AG04450 (cell line): ENCODE measurements around the gene KRT222. TPM values are rescaled to one million over a fixed set of nuclear protein-coding genes. Genes with fewer than 3 reads are reported as not detected.

Source experiments
- CTCF ChIA-PET: fragments of 300-600, 350-600 bp; formaldehyde crosslinking; extraction: SDS; loops from one replicate; lab custom pipeline; 2022; ENCODE audit warnings: antibody characterized with exemption, inconsistent platforms; lab: Charles Lee
- POLR2A ChIA-PET: fragments of 350-600 bp; formaldehyde crosslinking; extraction: SDS; loops from one replicate; lab custom pipeline; 2021; ENCODE audit warnings: antibody characterized with exemption, inconsistent platforms; lab: Yijun Ruan, JAX
- DNase-seq: peaks from one replicate; pipeline ENCODE4 v3.0.0-alpha.2; 2011; ENCODE audit warnings: low read depth, low spot score
- H3K27ac ChIP-seq: one replicate; pipeline ENCODE4 v1.5.1; 2012; ENCODE audit warnings: low read depth, low read length, control low read depth
- H3K27me3 ChIP-seq: one replicate; pipeline ENCODE4 v1.6.0; 2012; ENCODE audit warnings: low read length; ENCODE audit not compliant: control insufficient read depth, insufficient read depth
- H3K4me3 ChIP-seq: 2 replicates; pipeline ENCODE4 v1.5.1; 2011; ENCODE audit warnings: mild to moderate bottlenecking, low read depth, low read length, control low read depth
- H3K9me3 ChIP-seq: 2 replicates; pipeline ENCODE4 v1.5.1; 2012; ENCODE audit warnings: low read length; ENCODE audit not compliant: control insufficient read depth, insufficient read depth
- CTCF ChIP-seq: IDR thresholded peaks from 2 replicates; pipeline ENCODE4 v1.5.1; 2011; ENCODE audit warnings: low read depth, low read length, control low read depth, inconsistent platforms
- polyA plus RNA-seq: library from polyadenylated mRNA; depleted of rRNA; stranded (reverse); fragments of >200 nt; gene quantifications from 2 replicates; pipeline ENCODE4 v1.2.3, GENCODE V29; 2011

KRT222 gene
- polyA plus RNA-seq, 1 experiment: not detected

GRCh38 chr17:40611840-40612474, 53.0 kb downstream of the KRT222 start:
- CTCF ChIA-PET: interaction anchor here (0.8 to 1.2 kb wide), 3 partner anchors 9 to 1055 kb away, joined by 3 read pairs; no protein-coding TSS in a partner anchor
- POLR2A ChIA-PET: no interaction called here
- Histone ChIP-seq H3K9me3 (no peaks in the 10 kb centered on the region), H3K27ac (no peak overlapping the region), H3K4me3 (no peak overlapping the region), H3K27me3 (peaks cover 35% of the 10 kb centered on the region)
- DNase-seq: no peak
- no peak for TF ChIP-seq CTCF

- CTCF ChIA-PET: interaction anchor here (0.8 kb wide), 1 partner anchor 1053 kb away, joined by 3 read pairs; no protein-coding TSS in a partner anchor
- H3K27ac ChIP-seq: no peak overlapping the region
- H3K4me3 ChIP-seq: no peak overlapping the region
- POLR2A ChIA-PET: no interaction called here
- no peak for TF ChIP-seq CTCF
- H3K27me3 ChIP-seq: peaks cover 36% of the 10 kb centered on the region
- no peaks in the 10 kb centered on the region for H3K9me3 ChIP-seq
- no peak for DNase-seq
These were observed 54.6 kb downstream of the KRT222 start for GRCh38 chr17:40610359-40610758.

GRCh38 chr17:40608061-40608581, 56.9 kb downstream of the KRT222 start:
- no peak for TF ChIP-seq CTCF
- Histone ChIP-seq H3K27me3 (peaks cover 39% of the 10 kb centered on the region), H3K27ac (no peak overlapping the region), H3K9me3 (no peaks in the 10 kb centered on the region; the same call in 1 of the 2 replicates), H3K4me3 (no peak overlapping the region)
- DNase-seq: no peak
- POLR2A ChIA-PET: no interaction called here
- CTCF ChIA-PET: no interaction called here

- CTCF ChIA-PET: no interaction called here
- Histone ChIP-seq H3K27me3 (peaks cover 42% of the 10 kb centered on the region), H3K4me3 (no peak overlapping the region), H3K27ac (no peak overlapping the region), H3K9me3 (no peaks in the 10 kb centered on the region; the same call in 1 of the 2 replicates)
- no peak for DNase-seq
- POLR2A ChIA-PET: no interaction called here
- no peak for TF ChIP-seq CTCF
These were observed 57.3 kb downstream of the KRT222 start for GRCh38 chr17:40607641-40608040.

GRCh38 chr17:40606548-40607353, 58.2 kb downstream of the KRT222 start:
- CTCF ChIA-PET: no interaction called here
- Histone ChIP-seq H3K27ac (no peak overlapping the region), H3K9me3 (no peaks in the 10 kb centered on the region; the same call in 1 of the 2 replicates), H3K4me3 (no peak overlapping the region), H3K27me3 (peaks cover 42% of the 10 kb centered on the region)
- DNase-seq: no peak
- POLR2A ChIA-PET: no interaction called here
- TF ChIP-seq CTCF: no peak
